Activated T-helper 1 cell treated with anti-CD3 and anti-CD28 coated beads, Interleukin-12 subunit alpha, Interleukin-12 subunit beta, Interleukin-2, Interleukin-4 antibody, amounts not matched to agents 30 ng/mL and 10 ng/mL and 1 ng/mL, durations not matched to agents 14 hours and 24 hours and 36 hours (primary cell): ENCODE measurements around the gene KRTAP6-1. TPM values are rescaled to one million over a fixed set of nuclear protein-coding genes. Genes with fewer than 3 reads are reported as not detected.

ENCODE experiments used
- total RNA-seq: library from RNA; stranded (reverse); gene quantifications from 2 replicates; pipeline ENCODE4 v1.2.3, GENCODE V29; 2022

KRTAP6-1 gene
- total RNA-seq, 1 donor from 2014 or later = not detected

Other genes with a start within 250 kb of the KRTAP6-1 start
- not detected in 2 replicates for gene KRTAP13-2, start 241.7 kb downstream of the KRTAP6-1 start, total RNA-seq
- gene KRTAP13-1, start 217.9 kb downstream of the KRTAP6-1 start, total RNA-seq = not detected in 2 replicates
- gene KRTAP13-3, start 188.0 kb downstream of the KRTAP6-1 start, total RNA-seq = not detected in 2 replicates
- not detected in 2 replicates for gene KRTAP13-4, start 183.7 kb downstream of the KRTAP6-1 start, total RNA-seq
- not detected in 2 replicates for gene KRTAP15-1, start 173.7 kb downstream of the KRTAP6-1 start, total RNA-seq
- gene KRTAP19-1, start 133.6 kb downstream of the KRTAP6-1 start, total RNA-seq = not detected in 2 replicates
- gene KRTAP19-2, start 126.5 kb downstream of the KRTAP6-1 start, total RNA-seq = not detected in 2 replicates
- not detected in 2 replicates for gene KRTAP19-3, start 121.9 kb downstream of the KRTAP6-1 start, total RNA-seq
- not detected in 2 replicates for gene KRTAP19-4, start 116.8 kb downstream of the KRTAP6-1 start, total RNA-seq
- not detected in 2 replicates for gene KRTAP19-5, start 111.8 kb downstream of the KRTAP6-1 start, total RNA-seq
- gene KRTAP19-6, start 72.1 kb downstream of the KRTAP6-1 start, total RNA-seq = not detected in 2 replicates
- gene KRTAP19-7, start 52.6 kb downstream of the KRTAP6-1 start, total RNA-seq = not detected in 2 replicates
- gene KRTAP22-2, start 23.5 kb downstream of the KRTAP6-1 start, total RNA-seq = not detected in 2 replicates
- gene KRTAP6-3, start 21.5 kb downstream of the KRTAP6-1 start, total RNA-seq = not detected in 2 replicates
- not detected in 2 replicates for gene KRTAP6-2, start 15.0 kb downstream of the KRTAP6-1 start, total RNA-seq
- gene KRTAP22-1, start 12.8 kb downstream of the KRTAP6-1 start, total RNA-seq = not detected in 2 replicates
- not detected in 2 replicates for gene KRTAP20-1, start 2.5 kb upstream of the KRTAP6-1 start, total RNA-seq
- not detected in 2 replicates for gene KRTAP20-4, start 6.7 kb upstream of the KRTAP6-1 start, total RNA-seq
- not detected in 2 replicates for gene KRTAP20-2, start 21.3 kb upstream of the KRTAP6-1 start, total RNA-seq
- not detected in 2 replicates for gene KRTAP20-3, start 28.9 kb upstream of the KRTAP6-1 start, total RNA-seq
- not detected in 2 replicates for gene KRTAP21-3, start 104.8 kb upstream of the KRTAP6-1 start, total RNA-seq
- gene KRTAP21-2, start 133.3 kb upstream of the KRTAP6-1 start, total RNA-seq = not detected in 2 replicates
- not detected in 2 replicates for gene KRTAP21-1, start 141.5 kb upstream of the KRTAP6-1 start, total RNA-seq
- not detected in 2 replicates for gene KRTAP8-1, start 199.3 kb upstream of the KRTAP6-1 start, total RNA-seq
- not detected in 2 replicates for gene KRTAP7-1, start 215.8 kb upstream of the KRTAP6-1 start, total RNA-seq